Body of pancreas (tissue), 4 donors: ENCODE results near the gene PROCR. TPM values are rescaled to one million over a fixed set of nuclear protein-coding genes. Genes with fewer than 3 reads are reported as not detected.
"Not testable (repeated sequence)": the region's sequence is repeated elsewhere in the genome, so short reads cannot be mapped to it uniquely, and the experiment has no call there.

ENCODE experiments used
- ATAC-seq: fragments of 150-250 bp; one replicate; pipeline ENCODE4 v1.9.1; 2016
- DNase-seq, 4 donors: peaks; one replicate each; pipeline ENCODE4 v3.0.0-alpha.2; 2019
- H3K27ac ChIP-seq, 4 donors: fragments of 200-600 bp; sonication (generic); 1 replicate in 3 of 4; 2 replicates in 1 of 4; pipeline versions ENCODE4 v1.5.1 to v1.6.1; 2016 to 2019; ENCODE audit warnings: mild to moderate bottlenecking in 1 of 4, mixed read lengths in 1 of 4, moderate library complexity in 1 of 4
- H3K27me3 ChIP-seq, 2 donors: fragments of 200-600 bp; sonication (generic); one replicate each; pipeline ENCODE4 v1.6.0; 2016; ENCODE audit warnings: mild to moderate bottlenecking in 1 of 2
- H3K36me3 ChIP-seq, 2 donors: fragments of 200-600 bp; sonication (generic); replicated peaks in 1 of 2; 2 replicates each; pipeline ENCODE4 v1.5.1; 2016; ENCODE audit warnings: low read depth in 2 of 2; ENCODE audit not compliant: insufficient read depth in 1 of 2
- H3K4me1 ChIP-seq: fragments of 200-600 bp; sonication (generic); one replicate; pipeline ENCODE4 v1.6.0; 2016
- H3K4me3 ChIP-seq, 2 donors: fragments of 200-600 bp; sonication (generic); 1 replicate in 1 of 2; 2 replicates in 1 of 2; pipeline ENCODE4 v1.5.1; 2016 to 2019
- H3K9me3 ChIP-seq, 3 donors: fragments of 200-600 bp; sonication (generic); 1 replicate in 2 of 3; 2 replicates in 1 of 3; pipeline ENCODE4 v1.5.1; 2016
- POLR2A ChIP-seq, 3 donors: fragments of 450-650 bp; IDR thresholded peaks; one replicate each; pipeline ENCODE4 v1.6.1; 2016; ENCODE audit warnings: antibody characterized with exemption in 3 of 3, mild to moderate bottlenecking in 2 of 3
- whole genome bisulfite sequencing, 2 donors: methylation state at CpG; one replicate each; pipeline ENCODE4 v1.1.5; 2017; 5-methylcytosine and 5-hydroxymethylcytosine counted together
- intact Hi-C: fragments of 100-400 bp; cut with DNase I; formaldehyde crosslinking; loops from one replicate; pipeline ENCODE4 v1.15.1; 2023
- total RNA-seq, 2 donors: library from RNA; depleted of rRNA; stranded (reverse); fragments of >200 nt; gene quantifications; one replicate each; pipeline ENCODE4 v1.1.0, GENCODE V29; 2016
- TF ChIP-seq, protein P1 (sequence below), 7 experiments: fragments of 450-650 bp in 4 of 7; fragments of 200-600 bp in 3 of 7; sonication (generic) in 3 of 7; IDR thresholded peaks; one replicate each; pipeline ENCODE4 v1.5.1; 2016 to 2019; ENCODE audit warnings: antibody characterized with exemption in 7 of 7

PROCR gene
- total RNA-seq, 2 donors from 2014 or later, result 4.0 to 14.8 TPM

DNA sequence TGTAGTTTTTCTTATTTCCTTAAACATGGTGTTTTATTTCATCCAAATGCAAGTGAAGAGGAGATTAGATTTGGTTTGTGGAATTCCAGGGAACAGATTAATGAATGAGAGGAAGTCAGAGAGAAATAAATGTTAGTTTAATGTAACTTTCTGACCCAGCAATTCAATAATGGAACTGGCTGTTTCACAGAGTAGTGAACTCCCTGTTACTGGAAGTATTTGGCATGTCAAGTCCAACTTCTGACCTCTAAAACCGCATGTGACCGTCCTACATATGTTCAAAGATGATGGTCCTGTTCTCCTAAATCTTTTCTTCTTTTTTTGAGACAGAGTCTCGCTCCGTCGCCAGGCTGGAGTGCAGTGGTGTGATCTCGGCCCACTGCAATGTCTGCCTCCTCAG is 18.7 kb downstream of the PROCR start:
- 79 to 84% methylated on average over 6 of the region's 6 CpGs for WGBS, 2 donors

DNA sequence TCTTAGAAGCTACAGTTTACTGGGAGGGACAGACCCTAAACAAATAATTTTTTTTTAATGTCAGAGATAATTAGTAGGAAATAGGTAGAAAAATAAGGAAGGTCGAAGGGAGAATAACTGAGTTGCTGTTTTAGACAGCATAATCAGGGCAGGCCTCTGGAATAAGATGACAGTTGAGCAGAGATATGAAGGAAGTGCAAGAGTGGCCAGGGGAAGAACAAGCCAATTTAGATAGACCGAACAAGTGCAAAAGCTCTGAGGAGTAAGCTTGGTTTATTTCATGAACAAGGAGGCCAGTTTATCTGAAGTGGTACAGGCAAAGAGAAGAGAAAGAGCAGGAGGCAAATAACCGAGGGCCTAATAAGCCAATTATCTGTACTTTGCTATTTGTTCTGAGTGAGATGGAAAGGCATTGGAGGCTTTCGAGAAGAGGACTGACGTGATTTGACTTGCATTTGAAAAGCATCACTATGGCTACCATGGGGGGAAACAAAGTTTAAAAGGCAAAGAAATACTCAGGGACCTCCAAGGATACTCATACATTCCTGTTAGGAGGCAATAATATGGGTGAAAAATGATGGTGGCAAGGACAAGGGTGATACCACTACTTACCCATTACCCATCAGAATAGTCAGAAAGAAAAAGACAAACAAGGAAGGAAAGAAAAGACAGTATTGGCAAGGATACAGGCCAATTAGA is 19.7 kb downstream of the PROCR start:
- no peaks in the 10 kb centered on the region for H3K27me3 ChIP-seq
- H3K4me1 ChIP-seq, result peaks cover 21% of the 10 kb centered on the region
- H3K4me3 ChIP-seq, result no peak overlapping the region
- no peak for DNase-seq
- peak overlapping the region in 3 of 4 donors; percentile 6 to 51 (median 46) for H3K27ac ChIP-seq
- ATAC-seq, result no peak
- H3K9me3 ChIP-seq, result peaks cover 0 to 4% (median 0%) of the 10 kb centered on the region in 3 donors
- intact Hi-C loops, result no loop called here
- TF ChIP-seq POLR2A (IDR thresholded peaks at IDR 0.05), result no peak
- TF ChIP-seq, protein P1, sequence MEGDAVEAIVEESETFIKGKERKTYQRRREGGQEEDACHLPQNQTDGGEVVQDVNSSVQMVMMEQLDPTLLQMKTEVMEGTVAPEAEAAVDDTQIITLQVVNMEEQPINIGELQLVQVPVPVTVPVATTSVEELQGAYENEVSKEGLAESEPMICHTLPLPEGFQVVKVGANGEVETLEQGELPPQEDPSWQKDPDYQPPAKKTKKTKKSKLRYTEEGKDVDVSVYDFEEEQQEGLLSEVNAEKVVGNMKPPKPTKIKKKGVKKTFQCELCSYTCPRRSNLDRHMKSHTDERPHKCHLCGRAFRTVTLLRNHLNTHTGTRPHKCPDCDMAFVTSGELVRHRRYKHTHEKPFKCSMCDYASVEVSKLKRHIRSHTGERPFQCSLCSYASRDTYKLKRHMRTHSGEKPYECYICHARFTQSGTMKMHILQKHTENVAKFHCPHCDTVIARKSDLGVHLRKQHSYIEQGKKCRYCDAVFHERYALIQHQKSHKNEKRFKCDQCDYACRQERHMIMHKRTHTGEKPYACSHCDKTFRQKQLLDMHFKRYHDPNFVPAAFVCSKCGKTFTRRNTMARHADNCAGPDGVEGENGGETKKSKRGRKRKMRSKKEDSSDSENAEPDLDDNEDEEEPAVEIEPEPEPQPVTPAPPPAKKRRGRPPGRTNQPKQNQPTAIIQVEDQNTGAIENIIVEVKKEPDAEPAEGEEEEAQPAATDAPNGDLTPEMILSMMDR (IDR thresholded peaks at IDR 0.05), result no peak
- H3K36me3 ChIP-seq, result no peaks in the 10 kb centered on the region
- 79 to 85% methylated on average over 5 of the region's 5 CpGs for WGBS, 2 donors

More for the DNA sequence above, 18.7 kb downstream of the PROCR start:
- DNase-seq, result no peak
- Histone ChIP-seq H3K27me3 (no peaks in the 10 kb centered on the region), H3K36me3 (no peaks in the 10 kb centered on the region), H3K4me3 (no peak overlapping the region), H3K9me3 (no peaks in the 10 kb centered on the region), H3K27ac (peak overlapping the region in 2 of 4 donors; percentile 10 to 46), H3K4me1 (peaks cover 21% of the 10 kb centered on the region)
- intact Hi-C loops, result no loop called here
- no peak for TF ChIP-seq POLR2A (IDR thresholded peaks at IDR 0.05)
- TF ChIP-seq, protein P1 (IDR thresholded peaks at IDR 0.05), result no peak
- ATAC-seq, result no peak

DNA sequence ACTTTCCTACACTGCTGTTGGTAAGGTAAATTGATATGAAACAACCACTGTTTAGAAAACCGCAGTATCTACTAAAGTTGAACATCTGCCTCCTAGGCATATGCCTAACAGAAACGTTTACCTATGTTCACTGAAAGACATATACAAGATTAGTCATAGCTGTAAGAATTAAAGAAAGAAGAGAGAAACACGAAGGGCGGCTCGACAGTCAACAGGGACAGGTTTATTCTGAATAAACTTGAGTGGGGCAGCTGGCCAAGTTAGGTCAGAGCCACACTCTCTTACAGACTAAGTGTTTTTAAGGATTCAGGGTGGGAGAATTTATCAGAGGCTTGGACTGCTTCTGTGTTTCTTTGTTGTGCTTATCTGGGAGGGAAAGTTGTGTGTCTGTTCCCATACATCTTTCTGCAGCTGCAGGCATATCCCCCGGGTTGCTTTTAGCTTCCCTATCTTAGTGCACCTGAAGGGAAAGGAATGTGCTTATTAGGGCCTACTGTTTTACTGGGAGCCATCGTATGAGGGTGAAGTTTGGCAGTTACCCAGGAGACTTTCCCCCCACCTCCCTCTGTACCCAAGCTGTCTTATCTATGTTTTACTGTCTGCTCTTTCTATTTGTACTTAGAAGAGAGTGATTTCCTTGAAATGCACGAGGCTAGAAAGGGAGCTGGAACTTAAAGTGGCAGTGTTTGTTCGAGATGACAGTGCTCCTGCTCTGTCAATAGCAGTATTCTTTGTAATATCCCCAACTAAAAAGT is 20.4 kb downstream of the PROCR start:
- peak overlapping the region in 3 of 4 donors; percentile 6 to 51 (median 46) for H3K27ac ChIP-seq
- DNase-seq, result peak; percentile 22 to 56 (median 33)
- intact Hi-C loops, result no loop called here
- H3K4me1 ChIP-seq, result peaks cover 21% of the 10 kb centered on the region
- WGBS, 2 donors, result 21 to 25% methylated on average over 9 of the region's 9 CpGs
- no peaks in the 10 kb centered on the region for H3K36me3 ChIP-seq
- peak; percentile 33 for ATAC-seq
- no peak for TF ChIP-seq POLR2A (IDR thresholded peaks at IDR 0.05)
- TF ChIP-seq, protein P1 (IDR thresholded peaks at IDR 0.05), result no peak
- H3K9me3 ChIP-seq, result peaks cover 0 to 7% (median 0%) of the 10 kb centered on the region in 3 donors
- no peaks in the 10 kb centered on the region for H3K27me3 ChIP-seq
- H3K4me3 ChIP-seq, result no peak overlapping the region

DNA sequence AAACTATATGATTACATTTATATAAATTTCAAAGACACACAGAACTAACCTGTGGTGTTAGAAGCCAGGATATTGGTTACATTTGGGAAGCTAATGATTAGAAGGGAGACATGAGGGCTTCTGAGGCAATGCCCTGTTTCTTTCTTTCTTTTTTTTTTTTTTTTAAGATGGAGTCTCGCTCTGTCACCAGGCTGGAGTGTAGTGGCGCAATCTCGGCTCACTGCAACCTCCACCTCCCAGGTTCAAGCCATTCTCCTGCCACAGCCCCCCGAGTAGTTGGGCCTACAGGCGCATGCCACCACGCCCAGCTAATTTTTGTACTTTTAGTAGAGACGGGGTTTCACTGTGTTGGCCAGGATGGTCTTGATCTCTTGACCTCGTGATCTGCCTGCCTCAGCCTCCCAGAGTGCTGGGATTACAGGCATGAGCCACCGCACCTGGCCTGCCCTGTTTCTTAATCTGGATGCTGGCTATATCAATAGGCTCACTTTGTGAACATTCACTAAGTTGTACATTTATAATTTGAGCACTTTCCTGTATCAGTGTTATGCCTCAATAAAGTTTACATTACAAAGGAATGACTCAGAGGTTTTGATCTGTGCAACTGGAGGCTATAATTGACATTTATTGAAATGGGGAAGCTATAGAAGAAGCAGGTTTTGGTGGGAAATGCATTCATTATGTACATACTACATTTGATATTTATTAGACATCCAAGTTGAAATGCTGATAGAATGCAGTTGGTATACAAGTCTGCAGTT is 21.3 kb downstream of the PROCR start:
- H3K36me3 ChIP-seq, H3K4me3 ChIP-seq, H3K9me3 ChIP-seq, ATAC-seq, DNase-seq, H3K27me3 ChIP-seq, intact Hi-C loops: not testable (repeated sequence)
- Histone ChIP-seq H3K27ac (peak overlapping the region in 1 of 4 donors; percentile 46), H3K4me1 (peaks cover 21% of the 10 kb centered on the region)
- WGBS, 2 donors, result 91 to 94% methylated on average over 7 to 9 of the region's 9 CpGs

DNA sequence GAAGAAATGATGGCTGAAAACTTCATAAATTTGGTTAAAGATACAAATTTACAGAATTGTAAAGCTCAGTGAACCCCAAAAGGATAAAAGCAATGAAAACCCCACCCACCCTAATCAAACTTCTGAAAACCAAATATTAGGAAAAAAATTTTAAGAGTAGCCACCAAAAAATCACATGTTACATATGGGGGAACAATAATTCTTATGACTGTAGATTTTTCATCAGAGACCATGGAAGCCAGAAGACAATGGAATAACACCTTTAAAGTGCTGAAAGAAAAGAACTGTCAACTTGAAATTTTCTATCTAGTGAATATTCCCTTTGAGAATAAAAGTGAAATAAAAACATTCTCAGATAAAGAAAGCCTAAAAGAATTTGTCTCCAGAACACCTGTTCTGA is 24.4 kb downstream of the PROCR start:
- DNase-seq (no peak), ATAC-seq (no peak)
- peaks cover 0 to 7% (median 0%) of the 10 kb centered on the region in 3 donors for H3K9me3 ChIP-seq
- no peak overlapping the region for H3K4me3 ChIP-seq
- H3K27ac ChIP-seq, result no peak overlapping the region
- intact Hi-C loops, result no loop called here
- peaks cover 19% of the 10 kb centered on the region for H3K4me1 ChIP-seq
- H3K36me3 ChIP-seq, result no peaks in the 10 kb centered on the region
- TF ChIP-seq POLR2A (IDR thresholded peaks at IDR 0.05), result no peak
- TF ChIP-seq, protein P1 (IDR thresholded peaks at IDR 0.05), result no peak
- no peaks in the 10 kb centered on the region for H3K27me3 ChIP-seq
